DOHH2 (cell line): ENCODE results near the gene SPINT4.

Experiments
- EZH2phosphoT487 ChIP-seq: fragments of 200-600 bp; sonication (generic); IDR thresholded peaks from 2 replicates; pipeline ENCODE4 v1.6.1; 2017; ENCODE audit warnings: borderline replicate concordance, mild to moderate bottlenecking, antibody characterized with exemption, low read length, moderate library complexity, mixed read lengths
- TF ChIP-seq, protein P1 (sequence below): fragments of 200-600 bp; sonication (generic); IDR thresholded peaks from one replicate; pipeline ENCODE4 v1.5.1; 2014; ENCODE audit warnings: antibody characterized with exemption, mild to moderate bottlenecking, low read depth, low read length; ENCODE audit not compliant: poor library complexity, severe bottlenecking

DNA sequence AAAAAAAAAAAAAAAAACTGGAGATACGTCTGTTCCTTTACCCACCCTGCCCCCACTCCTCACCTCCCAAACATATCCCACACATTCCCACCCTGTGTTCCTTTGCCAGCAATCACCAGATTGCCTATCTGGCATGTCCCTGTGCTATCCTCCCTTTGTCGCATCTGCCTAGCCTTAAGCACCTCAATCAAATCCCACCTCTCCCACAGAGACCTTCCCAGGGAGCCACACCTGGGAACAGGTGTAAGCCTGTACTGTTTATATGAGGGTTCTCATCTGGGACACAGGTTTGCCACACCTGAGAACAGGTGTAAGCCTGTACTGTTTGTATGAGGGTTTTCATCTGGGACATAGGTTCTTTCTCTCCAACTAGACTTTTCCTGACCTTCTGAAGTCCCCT is 52.8 kb downstream of the SPINT4 start:
- TF ChIP-seq, protein P1, sequence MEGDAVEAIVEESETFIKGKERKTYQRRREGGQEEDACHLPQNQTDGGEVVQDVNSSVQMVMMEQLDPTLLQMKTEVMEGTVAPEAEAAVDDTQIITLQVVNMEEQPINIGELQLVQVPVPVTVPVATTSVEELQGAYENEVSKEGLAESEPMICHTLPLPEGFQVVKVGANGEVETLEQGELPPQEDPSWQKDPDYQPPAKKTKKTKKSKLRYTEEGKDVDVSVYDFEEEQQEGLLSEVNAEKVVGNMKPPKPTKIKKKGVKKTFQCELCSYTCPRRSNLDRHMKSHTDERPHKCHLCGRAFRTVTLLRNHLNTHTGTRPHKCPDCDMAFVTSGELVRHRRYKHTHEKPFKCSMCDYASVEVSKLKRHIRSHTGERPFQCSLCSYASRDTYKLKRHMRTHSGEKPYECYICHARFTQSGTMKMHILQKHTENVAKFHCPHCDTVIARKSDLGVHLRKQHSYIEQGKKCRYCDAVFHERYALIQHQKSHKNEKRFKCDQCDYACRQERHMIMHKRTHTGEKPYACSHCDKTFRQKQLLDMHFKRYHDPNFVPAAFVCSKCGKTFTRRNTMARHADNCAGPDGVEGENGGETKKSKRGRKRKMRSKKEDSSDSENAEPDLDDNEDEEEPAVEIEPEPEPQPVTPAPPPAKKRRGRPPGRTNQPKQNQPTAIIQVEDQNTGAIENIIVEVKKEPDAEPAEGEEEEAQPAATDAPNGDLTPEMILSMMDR: no peak
- no peak for TF ChIP-seq EZH2phosphoT487
